PC-9 (cell line): ENCODE measurements around the gene RCN1.

Experiments
- EZH2 ChIP-seq: fragments of 200-600 bp; sonication (generic); IDR thresholded peaks from 2 replicates; pipeline ENCODE4 v1.8.0; 2017; ENCODE audit warnings: antibody characterized with exemption, low read depth
- TF ChIP-seq, protein P1 (sequence below): fragments of 200-600 bp; sonication (generic); conservative IDR thresholded peaks from 2 replicates; pipeline ENCODE4 v1.6.1; 2017; ENCODE audit warnings: mixed run types, antibody characterized with exemption, mild to moderate bottlenecking, moderate library complexity

GRCh38 chr11:32068134-32068870, 22.6 kb upstream of the RCN1 start:
- TF ChIP-seq, protein P1, sequence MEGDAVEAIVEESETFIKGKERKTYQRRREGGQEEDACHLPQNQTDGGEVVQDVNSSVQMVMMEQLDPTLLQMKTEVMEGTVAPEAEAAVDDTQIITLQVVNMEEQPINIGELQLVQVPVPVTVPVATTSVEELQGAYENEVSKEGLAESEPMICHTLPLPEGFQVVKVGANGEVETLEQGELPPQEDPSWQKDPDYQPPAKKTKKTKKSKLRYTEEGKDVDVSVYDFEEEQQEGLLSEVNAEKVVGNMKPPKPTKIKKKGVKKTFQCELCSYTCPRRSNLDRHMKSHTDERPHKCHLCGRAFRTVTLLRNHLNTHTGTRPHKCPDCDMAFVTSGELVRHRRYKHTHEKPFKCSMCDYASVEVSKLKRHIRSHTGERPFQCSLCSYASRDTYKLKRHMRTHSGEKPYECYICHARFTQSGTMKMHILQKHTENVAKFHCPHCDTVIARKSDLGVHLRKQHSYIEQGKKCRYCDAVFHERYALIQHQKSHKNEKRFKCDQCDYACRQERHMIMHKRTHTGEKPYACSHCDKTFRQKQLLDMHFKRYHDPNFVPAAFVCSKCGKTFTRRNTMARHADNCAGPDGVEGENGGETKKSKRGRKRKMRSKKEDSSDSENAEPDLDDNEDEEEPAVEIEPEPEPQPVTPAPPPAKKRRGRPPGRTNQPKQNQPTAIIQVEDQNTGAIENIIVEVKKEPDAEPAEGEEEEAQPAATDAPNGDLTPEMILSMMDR = no peak
- no peak for TF ChIP-seq EZH2
